PC-9 (cell line): ENCODE results near the gene SH3PXD2A. TPM values are rescaled to one million over a fixed set of nuclear protein-coding genes. Genes with fewer than 3 reads are reported as not detected.

Experiments
- BruUV-seq: library from RNA; stranded (reverse); fragments of 400-500 nt; replicated peaks from 2 replicates; lab custom pipeline; 2021; lab: Mats Ljungman, UMichigan
- CTCF ChIA-PET: fragments of 300-600 bp; sonication (Branson Sonifier 250); formaldehyde crosslinking; loops from one replicate; lab custom pipeline; 2022; ENCODE audit warnings: antibody characterized with exemption; lab: Charles Lee
- POLR2A ChIA-PET: fragments of 300-600 bp; sonication (Branson Sonifier 250); formaldehyde crosslinking; loops from one replicate; lab custom pipeline; 2022; ENCODE audit warnings: antibody characterized with exemption; ENCODE audit not compliant: unreplicated experiment; lab: Charles Lee
- DNase-seq, 2 experiments: peaks; one replicate each; pipeline versions ENCODE4 v3.0.0 to v3.0.0-alpha.2; 2015 to 2022; ENCODE audit warnings: mixed read lengths in 1 of 2
- H2AFZ ChIP-seq: fragments of 200-600 bp; sonication (generic); 2 replicates; pipeline ENCODE4 v1.8.1; 2017; ENCODE audit warnings: antibody characterized with exemption
- H3F3A ChIP-seq: fragments of 200-600 bp; sonication (generic); 2 replicates; pipeline ENCODE4 v1.8.1; 2017; ENCODE audit warnings: antibody characterized with exemption, mild to moderate bottlenecking, low read depth; ENCODE audit not compliant: insufficient read depth
- H3K27ac ChIP-seq: fragments of 200-600 bp; sonication (generic); 2 replicates; pipeline ENCODE4 v1.6.1; 2016; ENCODE audit warnings: mixed run types
- H3K27me3 ChIP-seq: fragments of 200-600 bp; sonication (generic); 2 replicates; pipeline ENCODE4 v1.6.1; 2016; ENCODE audit warnings: low read depth, mixed run types; ENCODE audit not compliant: insufficient read depth
- H3K36me3 ChIP-seq: fragments of 200-600 bp; sonication (generic); 2 replicates; pipeline ENCODE4 v1.6.1; 2016; ENCODE audit warnings: low read depth, mixed run types
- H3K4me1 ChIP-seq: fragments of 200-600 bp; sonication (generic); replicated peaks from 2 replicates; pipeline ENCODE4 v1.6.1; 2016; ENCODE audit warnings: mixed run types; ENCODE audit not compliant: insufficient read depth
- H3K4me2 ChIP-seq: fragments of 200-600 bp; sonication (generic); 2 replicates; pipeline ENCODE4 v1.6.1; 2017; ENCODE audit warnings: mixed run types
- H3K4me3 ChIP-seq: fragments of 200-600 bp; sonication (generic); 2 replicates; pipeline ENCODE4 v1.6.1; 2016; ENCODE audit warnings: mixed run types
- H3K79me2 ChIP-seq: fragments of 200-600 bp; sonication (generic); 2 replicates; pipeline ENCODE4 v1.6.1; 2017; ENCODE audit warnings: low read depth, mixed run types
- H3K9me2 ChIP-seq: fragments of 200-600 bp; sonication (generic); 2 replicates; pipeline ENCODE4 v1.8.1; 2017; ENCODE audit warnings: mild to moderate bottlenecking; ENCODE audit not compliant: insufficient read depth
- H3K9me3 ChIP-seq: fragments of 200-600 bp; sonication (generic); 2 replicates; pipeline ENCODE4 v1.8.1; 2016; ENCODE audit warnings: low read depth; ENCODE audit not compliant: insufficient read depth
- H4K20me1 ChIP-seq: fragments of 200-600 bp; sonication (generic); 2 replicates; pipeline ENCODE4 v1.8.1; 2017; ENCODE audit not compliant: insufficient read depth
- EZH2 ChIP-seq: fragments of 200-600 bp; sonication (generic); IDR thresholded peaks from 2 replicates; pipeline ENCODE4 v1.8.0; 2017; ENCODE audit warnings: antibody characterized with exemption, low read depth
- intact Hi-C: fragments of 100-400 bp; cut with micrococcal nuclease; formaldehyde crosslinking; loops from one replicate; pipeline ENCODE4 v1.10.0; 2022; ENCODE audit not compliant: unreplicated experiment
- total RNA-seq: library from RNA; stranded (reverse); gene quantifications from 2 replicates; pipeline ENCODE4 v1.2.3, GENCODE V29; 2021
- TF ChIP-seq, protein P1 (sequence below): fragments of 200-600 bp; sonication (generic); conservative IDR thresholded peaks from 2 replicates; pipeline ENCODE4 v1.6.1; 2017; ENCODE audit warnings: mixed run types, antibody characterized with exemption, mild to moderate bottlenecking, moderate library complexity

The SH3PXD2A gene
- total RNA-seq, 1 experiment from 2014 or later: 12.5 TPM

DNA sequence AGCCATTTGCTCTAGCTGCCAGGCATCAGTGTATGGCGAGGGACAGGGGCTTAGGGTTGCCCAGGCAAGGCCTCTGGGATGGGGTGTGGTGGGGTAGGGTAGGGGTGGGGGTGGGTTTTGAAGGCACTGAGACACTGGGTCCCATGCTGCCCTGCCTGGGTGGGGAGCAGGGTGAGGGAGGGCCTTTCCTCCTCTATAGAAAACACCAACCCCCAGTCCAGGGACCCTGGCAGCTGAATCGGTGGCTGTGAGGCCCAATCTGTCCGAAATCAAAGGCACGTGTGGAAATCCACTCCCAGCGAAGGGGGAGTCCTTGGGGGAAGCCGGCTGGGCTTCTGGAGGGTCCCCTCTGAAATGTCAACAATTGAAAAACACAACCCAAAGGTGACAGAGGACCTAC is 255.5 kb downstream of the SH3PXD2A start:
- Histone ChIP-seq H3K4me3 (no peak overlapping the region), H3K27me3 (no peaks in the 10 kb centered on the region), H3K36me3 (no peaks in the 10 kb centered on the region), H3K9me2 (no peaks in the 10 kb centered on the region), H4K20me1 (no peaks in the 10 kb centered on the region), H3K4me1 (no peaks in the 10 kb centered on the region), H3K27ac (no peak overlapping the region), H3K9me3 (no peaks in the 10 kb centered on the region), H3K4me2 (no peak overlapping the region), H3K79me2 (no peaks in the 10 kb centered on the region), H3F3A (no peaks in the 10 kb centered on the region), H2AFZ (no peak overlapping the region)
- no peak for DNase-seq
- BruUV-seq: no TSS peak
- CTCF ChIA-PET: interaction anchor here (0.6 kb wide), 1 partner anchor 978 kb away, joined by 4 read pairs; no protein-coding TSS in a partner anchor
- POLR2A ChIA-PET: no interaction called here
- no peak for TF ChIP-seq EZH2
- TF ChIP-seq, protein P1, sequence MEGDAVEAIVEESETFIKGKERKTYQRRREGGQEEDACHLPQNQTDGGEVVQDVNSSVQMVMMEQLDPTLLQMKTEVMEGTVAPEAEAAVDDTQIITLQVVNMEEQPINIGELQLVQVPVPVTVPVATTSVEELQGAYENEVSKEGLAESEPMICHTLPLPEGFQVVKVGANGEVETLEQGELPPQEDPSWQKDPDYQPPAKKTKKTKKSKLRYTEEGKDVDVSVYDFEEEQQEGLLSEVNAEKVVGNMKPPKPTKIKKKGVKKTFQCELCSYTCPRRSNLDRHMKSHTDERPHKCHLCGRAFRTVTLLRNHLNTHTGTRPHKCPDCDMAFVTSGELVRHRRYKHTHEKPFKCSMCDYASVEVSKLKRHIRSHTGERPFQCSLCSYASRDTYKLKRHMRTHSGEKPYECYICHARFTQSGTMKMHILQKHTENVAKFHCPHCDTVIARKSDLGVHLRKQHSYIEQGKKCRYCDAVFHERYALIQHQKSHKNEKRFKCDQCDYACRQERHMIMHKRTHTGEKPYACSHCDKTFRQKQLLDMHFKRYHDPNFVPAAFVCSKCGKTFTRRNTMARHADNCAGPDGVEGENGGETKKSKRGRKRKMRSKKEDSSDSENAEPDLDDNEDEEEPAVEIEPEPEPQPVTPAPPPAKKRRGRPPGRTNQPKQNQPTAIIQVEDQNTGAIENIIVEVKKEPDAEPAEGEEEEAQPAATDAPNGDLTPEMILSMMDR: no peak
- intact Hi-C loops: loop anchor here (1.0 to 10.0 kb wide), 3 partner anchors 86 to 255 kb away; partner anchors contain the start of gene SH3PXD2A

DNA sequence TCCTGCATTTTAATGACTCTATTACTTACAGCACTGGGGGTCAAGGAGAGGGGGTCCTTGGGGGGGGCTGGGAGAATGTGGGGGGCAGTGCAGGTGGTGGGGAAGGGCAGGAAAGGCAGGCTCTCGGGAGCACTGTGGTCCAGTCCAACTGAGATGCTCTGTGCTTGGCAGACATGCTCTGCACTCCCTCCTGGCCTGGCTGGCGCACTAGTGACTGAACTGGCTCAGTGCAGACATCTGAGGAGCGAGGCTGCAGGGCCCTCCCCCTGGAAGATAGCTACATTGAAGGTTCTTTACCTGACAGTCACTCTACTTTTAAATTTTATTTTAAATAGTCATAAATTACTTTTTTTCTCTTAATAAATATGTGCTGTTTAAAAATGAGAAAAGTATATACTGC is 256.2 kb downstream of the SH3PXD2A start:
- Histone ChIP-seq H3K79me2 (no peaks in the 10 kb centered on the region), H3K4me2 (no peak overlapping the region), H3F3A (no peaks in the 10 kb centered on the region), H3K4me3 (no peak overlapping the region), H3K27ac (no peak overlapping the region), H3K36me3 (no peaks in the 10 kb centered on the region), H3K9me3 (no peaks in the 10 kb centered on the region), H3K9me2 (no peaks in the 10 kb centered on the region), H4K20me1 (no peaks in the 10 kb centered on the region), H3K4me1 (no peaks in the 10 kb centered on the region), H3K27me3 (no peaks in the 10 kb centered on the region), H2AFZ (no peak overlapping the region)
- intact Hi-C loops: loop anchor here (1.0 to 10.0 kb wide), 3 partner anchors 87 to 256 kb away; partner anchors contain the start of gene SH3PXD2A
- BruUV-seq: no TSS peak
- POLR2A ChIA-PET: no interaction called here
- no peak for TF ChIP-seq EZH2
- TF ChIP-seq, protein P1: no peak
- DNase-seq: no peak
- CTCF ChIA-PET: no interaction called here

DNA sequence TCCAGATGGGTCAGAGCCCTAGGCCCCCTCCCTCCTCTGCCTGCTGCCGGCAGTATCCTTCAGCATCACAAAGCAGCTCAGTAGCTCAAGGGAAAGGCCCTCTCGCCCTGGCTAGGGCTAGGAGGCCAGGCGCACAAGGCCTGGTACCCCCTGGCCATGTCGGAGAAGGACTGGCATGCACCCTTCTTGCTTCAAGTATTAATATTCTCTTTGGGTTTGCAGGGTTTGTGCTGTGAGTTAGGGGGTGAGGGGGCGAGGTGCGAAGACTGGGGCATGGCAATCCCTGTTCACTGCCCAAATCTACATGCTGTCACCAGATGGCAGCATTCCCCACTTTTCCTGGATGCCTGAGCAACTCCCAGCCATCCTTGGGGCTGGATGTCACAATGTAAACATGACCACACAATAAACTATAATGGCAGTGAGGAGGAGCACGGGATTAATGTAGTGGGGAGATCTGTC is 256.7 kb downstream of the SH3PXD2A start:
- Histone ChIP-seq H3K9me2 (no peaks in the 10 kb centered on the region), H3F3A (no peaks in the 10 kb centered on the region), H4K20me1 (no peaks in the 10 kb centered on the region), H3K4me2 (no peak overlapping the region), H3K27ac (no peak overlapping the region), H3K9me3 (no peaks in the 10 kb centered on the region), H3K36me3 (no peaks in the 10 kb centered on the region), H3K27me3 (no peaks in the 10 kb centered on the region), H3K4me1 (no peaks in the 10 kb centered on the region), H3K4me3 (no peak overlapping the region), H2AFZ (no peak overlapping the region), H3K79me2 (no peaks in the 10 kb centered on the region)
- ChIA-PET POLR2A (no interaction called here), CTCF (interaction anchor here (0.5 kb wide), 1 partner anchor 108 kb away, joined by 7 read pairs; no protein-coding TSS in a partner anchor)
- no TSS peak for BruUV-seq
- peak; percentile 35 to 42 for DNase-seq
- TF ChIP-seq, protein P1: peak; percentile 68
- TF ChIP-seq EZH2: no peak
- intact Hi-C loops: loop anchor here (1.0 to 10.0 kb wide), 4 partner anchors 88 to 286 kb away; partner anchors contain the start of gene SH3PXD2A
